Choroid plexus epithelial cell (primary cell): Measurements from ENCODE around the gene KYAT1.
"Not testable (repeated sequence)": the region's sequence is repeated elsewhere in the genome, so short reads cannot be mapped to it uniquely, and the experiment has no call there.

Source experiments
- DNase-seq: peaks from one replicate; pipeline ENCODE4 v3.0.0-alpha.2; 2010; ENCODE audit warnings: low read depth
- H3K4me3 ChIP-seq: 2 replicates; pipeline ENCODE4 v1.5.1; 2011; ENCODE audit warnings: low read depth, mild to moderate bottlenecking, control low read depth, low read length, moderate library complexity
- CTCF ChIP-seq: conservative IDR thresholded peaks from 2 replicates; pipeline ENCODE4 v1.5.1; 2011; ENCODE audit warnings: low read depth, mild to moderate bottlenecking, control low read depth, inconsistent platforms, low read length, moderate library complexity

Gene KYAT1

DNA sequence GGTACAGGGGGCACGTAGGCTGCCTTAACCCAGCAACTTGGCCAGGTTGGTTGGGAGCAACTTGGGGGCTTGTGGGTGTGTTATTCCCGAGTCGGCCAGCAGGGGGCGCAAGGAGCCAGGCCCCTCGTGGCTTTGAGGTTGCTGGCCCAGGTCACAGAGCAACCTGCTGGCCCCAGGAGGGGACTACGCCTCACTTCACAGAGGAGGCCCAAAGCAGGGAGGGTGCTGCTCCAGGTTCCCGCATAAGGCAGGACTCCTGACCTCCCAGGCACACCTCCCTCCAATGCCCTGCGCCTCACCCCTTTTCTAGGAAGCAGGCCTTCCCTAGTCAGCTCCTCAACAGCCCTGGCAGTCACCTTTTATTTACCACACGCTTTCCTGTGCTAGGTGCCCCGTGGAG lies 18.1 kb downstream of the KYAT1 start:
- TF ChIP-seq CTCF: peak; percentile 89
- DNase-seq: peak; percentile 57
- no peak overlapping the region for H3K4me3 ChIP-seq

GRCh38 chr9:128862401-128862851 lies 19.3 kb downstream of the KYAT1 start:
- TF ChIP-seq CTCF: no peak
- no peak for DNase-seq
- H3K4me3 ChIP-seq: no peak overlapping the region

GRCh38 chr9:128861501-128861900 lies 20.2 kb downstream of the KYAT1 start:
- no peak for DNase-seq
- TF ChIP-seq CTCF: no peak

GRCh38 chr9:128860937-128861336 lies 20.8 kb downstream of the KYAT1 start:
- no peak for DNase-seq
- no peak overlapping the region for H3K4me3 ChIP-seq
- no peak for TF ChIP-seq CTCF

More at GRCh38 chr9:128861501-128861900, 20.2 kb downstream of the KYAT1 start:
- no peak overlapping the region for H3K4me3 ChIP-seq

GRCh38 chr9:128858476-128858875 lies 23.3 kb downstream of the KYAT1 start:
- not testable (repeated sequence) for DNase-seq, H3K4me3 ChIP-seq

- not testable (repeated sequence) for H3K4me3 ChIP-seq, DNase-seq
These were observed 27.3 kb downstream of the KYAT1 start for GRCh38 chr9:128854454-128854853.

GRCh38 chr9:128852646-128853045 lies 29.1 kb downstream of the KYAT1 start:
- not testable (repeated sequence) for DNase-seq, H3K4me3 ChIP-seq

DNA sequence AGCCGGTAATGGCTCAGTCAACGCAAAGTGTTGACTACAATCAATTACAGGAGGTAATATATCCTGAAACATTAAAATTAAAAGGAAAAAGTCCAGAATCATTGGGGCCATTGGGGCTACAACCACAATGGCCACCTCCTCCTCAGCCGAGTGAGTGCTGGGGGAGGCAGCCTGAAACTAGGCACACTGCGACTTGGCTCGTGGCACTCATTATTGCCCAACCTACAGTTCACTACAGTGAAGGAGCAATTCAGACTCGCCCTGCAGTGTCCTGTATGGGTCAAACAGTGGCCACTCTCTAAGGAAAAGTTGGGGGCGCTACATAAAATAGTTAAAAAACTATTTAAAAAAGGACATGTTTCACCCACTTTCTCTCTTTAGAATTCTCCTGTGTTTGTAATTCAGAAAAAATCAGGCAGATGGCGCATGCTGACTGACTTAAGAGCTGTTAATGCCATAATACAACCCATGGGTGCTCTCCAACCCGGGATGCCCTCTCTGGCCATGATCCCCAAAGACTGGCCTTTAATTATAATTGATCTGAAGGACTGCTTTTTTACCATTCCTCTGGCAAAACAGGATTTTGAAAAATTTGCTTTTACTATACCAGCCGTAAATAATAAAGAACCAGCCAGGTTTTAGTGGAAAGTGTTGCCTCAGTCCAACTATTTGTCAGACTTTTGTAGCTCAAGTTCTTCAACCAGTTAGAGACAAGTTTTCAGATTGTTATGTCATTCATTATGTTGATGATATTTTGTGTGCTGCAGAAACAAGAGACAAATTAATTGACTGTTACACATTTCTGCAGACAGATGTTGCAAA lies 29.8 kb downstream of the KYAT1 start:
- peak; percentile 72 for DNase-seq
- TF ChIP-seq CTCF: peak; percentile 60
- not testable (repeated sequence) for H3K4me3 ChIP-seq

DNA sequence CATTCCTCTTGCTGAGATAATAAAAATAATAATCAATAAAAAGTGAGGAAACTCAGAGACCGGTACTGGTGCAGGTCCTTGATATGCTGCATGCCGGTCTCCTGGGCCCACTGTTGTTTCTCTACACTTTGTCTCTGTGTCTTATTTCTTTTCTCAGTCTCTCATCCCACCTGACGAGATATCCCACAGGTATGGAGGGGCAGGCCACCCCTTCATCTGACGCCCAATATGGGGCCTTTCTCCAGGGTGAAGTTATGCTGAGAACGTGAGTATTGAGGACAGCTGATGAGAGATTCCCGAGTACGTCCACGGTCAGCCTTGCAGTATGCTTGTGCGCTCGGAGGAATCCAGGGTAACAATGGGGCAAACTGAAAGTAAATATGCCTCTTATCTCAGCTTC lies 30.7 kb downstream of the KYAT1 start:
- H3K4me3 ChIP-seq: not testable (repeated sequence)

More for the DNA sequence above, 30.7 kb downstream of the KYAT1 start:
- DNase-seq: not testable (repeated sequence)
